NCI-H146 (cell line): Measurements from ENCODE around the gene GAA.
"Not testable (repeated sequence)": the region's sequence is repeated elsewhere in the genome, so short reads cannot be mapped to it uniquely, and the experiment has no call there.

Source experiments
- DNase-seq: peaks from one replicate; lab custom pipeline; 2025; lab: John Stamatoyannopoulos, UW

The GAA gene

DNA sequence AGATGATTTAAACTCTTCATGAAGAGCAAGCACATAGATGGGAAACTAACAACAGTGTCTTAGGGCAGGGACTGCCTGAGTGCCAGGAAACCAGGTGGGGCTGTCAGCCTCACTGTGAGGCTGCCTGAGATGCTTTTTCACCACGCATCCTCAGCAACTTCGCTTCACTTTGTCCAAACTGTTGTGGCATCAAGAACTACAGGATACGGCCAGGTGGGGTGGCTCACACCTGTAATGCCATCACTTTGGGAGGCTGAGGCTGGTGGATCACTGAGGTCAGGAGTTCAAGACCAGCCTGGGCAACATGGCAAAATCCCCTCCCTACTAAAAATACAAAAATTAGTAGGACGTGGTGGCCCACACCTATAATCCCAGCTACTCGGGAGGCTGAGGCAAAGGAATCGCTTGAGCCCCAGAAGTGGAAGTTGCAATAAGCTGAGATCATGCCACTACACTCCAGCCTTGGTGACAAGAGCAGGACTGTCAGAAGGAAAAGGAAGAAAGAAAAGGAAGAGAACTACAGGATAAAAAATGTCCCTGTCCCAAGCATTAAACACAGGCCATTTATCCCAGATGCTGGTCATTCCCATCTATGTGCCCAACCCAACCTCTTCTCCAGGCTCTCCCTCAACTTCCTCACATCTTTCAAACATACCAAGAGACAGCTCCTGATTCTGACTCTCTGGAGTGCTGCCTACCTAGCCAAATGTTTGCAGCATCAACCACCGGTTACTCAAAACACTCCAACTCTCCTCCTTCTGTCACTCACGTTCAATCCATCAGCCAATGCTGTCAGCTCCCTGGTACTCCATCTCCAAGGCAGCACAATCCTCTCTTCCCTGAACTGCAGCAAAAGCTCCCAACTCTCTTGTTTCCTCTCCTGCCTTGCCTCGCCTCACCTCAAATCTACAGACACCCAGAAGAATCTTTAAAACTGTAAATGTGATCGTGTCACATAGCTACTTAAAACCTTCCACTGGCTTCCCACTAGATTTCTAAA is 44.0 kb downstream of the GAA start:
- DNase-seq, result no peak

DNA sequence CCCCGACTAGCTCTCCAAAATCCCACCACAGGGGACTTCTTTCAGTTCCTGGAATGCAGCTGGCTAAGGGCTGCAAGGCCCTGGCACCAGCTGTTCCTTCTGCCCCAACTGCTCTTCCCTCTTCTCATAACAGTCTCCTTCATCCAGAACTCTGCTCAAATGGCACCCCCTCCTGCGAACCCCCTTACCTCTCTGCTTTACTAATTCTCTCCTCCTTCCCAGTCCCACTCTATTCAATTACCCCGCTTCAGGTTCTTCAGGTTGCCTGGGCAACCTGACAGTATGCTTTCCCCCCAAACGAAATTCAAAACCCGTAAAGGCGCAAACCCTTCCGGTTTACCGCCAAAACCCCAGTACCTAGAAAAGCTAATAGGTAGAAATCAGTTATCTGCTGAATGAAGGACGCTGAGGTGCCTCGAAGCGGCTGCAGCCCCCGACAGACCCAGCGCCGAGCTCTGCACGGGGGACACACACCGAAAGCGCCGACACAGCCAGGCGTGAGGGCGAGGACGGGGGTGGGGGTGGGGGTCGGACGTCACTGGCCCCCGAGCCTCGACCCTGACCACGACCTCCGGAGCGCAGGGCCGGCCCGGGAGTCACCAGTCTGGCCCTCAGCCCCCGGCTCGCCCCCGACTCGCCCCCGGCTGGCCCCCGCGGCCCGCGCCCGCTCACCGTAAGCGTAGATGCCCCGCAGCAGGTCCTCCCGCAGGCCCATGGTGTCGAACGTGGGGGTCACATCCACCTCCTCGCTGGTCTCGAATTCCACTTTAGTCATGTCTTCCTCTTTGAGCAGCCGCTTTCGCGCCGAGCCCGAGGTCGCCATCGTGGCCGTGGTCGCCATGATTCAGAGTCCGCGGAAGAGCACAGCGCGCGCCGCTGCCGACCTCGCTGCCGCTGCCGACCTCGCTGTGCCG is 45.0 kb downstream of the GAA start:
- DNase-seq, result peak; percentile 57

DNA sequence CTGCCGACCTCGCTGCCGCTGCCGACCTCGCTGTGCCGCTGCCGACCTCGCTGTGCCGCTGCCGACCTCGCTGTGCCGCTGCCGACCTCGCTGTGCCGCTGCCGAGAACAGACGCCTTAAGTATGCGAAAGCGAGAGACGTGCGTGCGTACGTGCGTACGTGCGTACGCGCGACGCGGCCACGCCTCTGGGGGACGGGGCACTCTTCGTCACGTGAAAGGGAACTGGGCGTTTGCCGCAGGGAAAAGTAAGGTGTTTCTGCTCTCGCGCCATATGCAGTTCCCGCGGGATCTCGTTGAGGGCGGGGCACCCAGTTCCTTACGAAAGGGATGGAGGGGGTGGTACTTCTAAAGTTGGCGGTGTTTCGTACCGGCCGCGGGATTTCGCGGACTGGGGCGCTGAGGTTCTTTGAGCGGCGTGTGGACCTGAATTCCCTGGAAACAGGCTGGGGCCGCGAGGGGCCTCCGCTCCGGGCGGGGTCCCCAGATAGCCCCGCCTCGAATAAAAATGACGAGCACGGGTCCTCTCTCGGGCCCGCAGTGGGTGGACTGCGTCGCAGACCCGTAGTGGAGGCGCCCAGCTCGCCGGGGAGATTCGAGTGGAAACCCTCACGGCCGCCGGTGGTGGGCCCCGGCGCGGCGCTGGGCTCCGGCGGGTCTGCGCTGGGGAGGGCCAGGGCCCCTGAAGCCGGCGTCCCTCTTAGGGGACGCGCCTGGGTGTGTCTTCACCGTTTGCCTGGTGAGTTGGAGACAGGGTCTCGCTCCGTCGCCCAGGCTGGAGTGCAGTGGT is 45.8 kb downstream of the GAA start, which contains the start of gene EIF4A3:
Gene EIF4A3 (minus strand): TSS at position 94 of the 788 bp plus-strand sequence. CDS start 167 bp downstream, outside the sequence.
- peak; percentile 99 for DNase-seq

DNA sequence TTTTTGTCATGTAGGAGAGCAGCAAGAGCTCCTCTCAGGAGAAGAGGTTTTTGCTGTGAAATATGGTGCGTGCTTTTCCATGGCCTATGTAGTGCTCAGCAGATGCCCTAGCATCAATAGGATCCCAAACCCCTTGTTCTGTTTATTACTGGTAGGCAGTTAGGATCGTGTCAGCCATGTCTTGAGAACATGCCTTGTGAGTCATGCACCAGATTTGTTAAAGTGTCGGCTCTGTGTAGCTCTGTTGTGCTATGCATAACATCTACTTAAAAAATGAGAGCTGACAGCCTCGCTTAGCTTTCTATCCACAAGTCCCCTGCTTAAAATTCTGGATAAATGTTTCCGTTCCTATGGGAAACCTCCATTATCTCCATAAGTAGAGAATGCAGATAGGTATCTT is 50.0 kb downstream of the GAA start:
- DNase-seq, result no peak

DNA sequence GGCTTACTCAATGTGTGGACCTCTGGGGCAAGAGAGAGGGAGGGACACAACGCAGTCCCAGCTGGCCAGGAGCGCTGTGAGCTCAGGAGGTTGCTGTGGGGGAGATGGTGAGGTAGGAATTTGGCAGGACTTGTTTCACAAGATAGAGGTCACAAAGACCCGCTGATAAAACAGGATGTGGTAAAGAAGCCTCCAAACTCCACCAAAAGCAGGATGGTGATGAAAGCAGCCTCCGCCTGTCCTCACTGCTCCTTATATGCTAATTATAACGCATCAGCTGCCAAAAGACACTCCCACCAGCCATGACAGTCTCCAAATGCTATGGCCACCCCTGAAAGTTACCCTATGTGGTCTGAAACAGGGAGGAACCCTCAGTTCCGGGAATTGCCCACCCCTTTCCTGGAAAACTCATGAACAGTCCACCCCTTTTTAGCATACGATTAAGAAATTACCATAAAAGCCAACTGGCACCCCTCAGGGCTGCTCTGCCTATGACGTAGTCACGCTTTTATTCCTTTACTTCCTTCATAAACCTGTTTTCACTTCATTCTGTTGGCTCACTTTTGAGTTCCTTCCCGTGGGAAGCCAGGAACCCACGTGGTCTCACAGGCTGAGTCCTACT is 50.8 kb downstream of the GAA start:
- no peak for DNase-seq

DNA sequence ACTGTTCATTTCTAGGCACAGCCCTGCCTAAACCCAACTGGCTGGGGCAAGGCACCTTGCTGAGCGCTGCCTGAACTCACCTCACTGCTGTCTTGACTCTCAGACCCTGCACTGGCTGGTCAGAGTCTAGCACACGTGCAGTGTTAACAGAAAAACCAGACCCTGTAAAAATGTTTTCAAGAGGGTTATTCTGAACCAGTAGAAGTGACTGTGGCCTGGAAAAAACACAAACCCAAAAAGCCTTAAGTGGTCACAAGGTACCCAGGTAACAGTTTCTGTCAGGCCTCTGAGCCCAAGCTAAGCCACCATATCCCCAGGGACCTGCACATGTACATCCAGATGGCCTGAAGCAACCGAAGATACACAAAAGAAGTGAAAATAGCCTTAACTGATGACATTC is 51.6 kb downstream of the GAA start:
- DNase-seq, result no peak

DNA sequence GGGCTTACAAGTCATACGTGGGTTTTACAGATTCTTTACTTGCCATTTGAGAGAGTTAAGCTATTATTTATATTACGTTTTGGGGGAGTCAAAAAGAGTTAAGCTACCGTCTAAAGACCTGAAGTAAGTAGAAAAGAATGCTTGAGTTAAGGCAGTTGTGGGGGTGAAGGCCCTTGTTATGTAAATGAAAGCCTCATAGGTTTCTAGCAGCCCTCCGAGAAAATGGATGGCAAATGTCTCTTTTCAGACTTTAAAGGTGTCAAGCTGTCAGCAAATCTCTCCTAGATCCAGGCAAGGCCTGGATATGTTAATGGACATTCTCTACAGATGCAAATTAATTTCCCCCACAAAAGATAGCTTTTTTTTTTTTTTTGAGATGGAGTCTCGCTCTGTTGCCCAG is 52.8 kb downstream of the GAA start:
- DNase-seq, result no peak

DNA sequence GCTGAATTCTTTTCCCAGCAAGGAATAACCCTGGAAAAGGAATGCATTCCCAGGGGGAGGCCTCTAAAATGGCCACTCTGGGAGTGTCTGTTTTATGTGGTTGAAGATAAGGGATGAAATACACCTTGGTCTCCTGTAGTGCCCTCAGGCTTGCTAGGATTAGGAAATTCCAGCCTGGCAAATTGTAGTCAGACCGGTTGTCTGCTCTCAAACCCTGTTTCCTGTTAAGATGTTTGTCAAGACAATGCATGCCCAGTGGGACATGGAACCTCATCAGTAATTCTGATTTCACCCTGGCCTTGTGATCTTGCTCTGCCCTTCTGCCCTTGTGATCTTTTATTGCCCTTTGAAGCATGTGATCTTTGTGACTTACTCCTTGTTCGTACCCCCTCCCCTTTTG is 54.2 kb downstream of the GAA start:
- not testable (repeated sequence) for DNase-seq

DNA sequence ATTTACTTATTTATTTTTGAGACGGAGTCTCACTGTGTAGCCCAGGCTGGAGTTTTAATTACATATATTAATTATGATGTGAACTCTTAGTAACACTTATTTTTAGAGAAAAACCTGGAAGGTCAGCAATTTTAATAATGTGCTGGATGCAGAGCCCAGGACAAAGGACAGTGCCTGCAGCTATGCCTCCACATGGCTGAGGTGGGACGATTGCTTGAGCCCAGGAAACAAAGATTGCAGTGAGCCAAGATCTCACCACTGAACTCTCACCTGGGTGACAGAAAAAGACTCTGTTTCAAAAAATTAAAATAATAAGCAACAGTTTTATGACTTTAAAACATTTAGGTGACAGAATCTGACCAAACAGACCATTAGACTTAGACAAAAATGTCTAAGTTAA is 57.5 kb downstream of the GAA start:
- no peak for DNase-seq

DNA sequence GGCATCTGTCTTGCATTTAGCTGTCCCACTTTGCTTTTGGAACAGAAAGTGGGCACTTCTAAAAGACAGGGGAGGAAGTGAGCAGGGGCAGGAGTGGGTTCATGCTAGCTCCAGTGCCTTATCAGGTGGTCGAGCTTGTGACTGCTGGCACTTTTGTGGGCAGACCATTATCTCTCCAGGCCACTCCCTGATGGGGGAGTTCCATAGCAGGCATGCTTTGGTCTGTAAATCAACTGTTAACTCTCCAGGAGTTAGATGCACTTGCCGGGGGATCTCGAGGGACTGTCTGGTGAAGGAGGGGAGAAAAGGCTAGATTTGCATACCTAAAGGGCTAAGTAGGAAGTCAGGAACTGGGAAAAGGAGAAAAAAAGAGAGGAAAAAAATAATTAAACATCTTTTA is 59.2 kb downstream of the GAA start:
- no peak for DNase-seq

DNA sequence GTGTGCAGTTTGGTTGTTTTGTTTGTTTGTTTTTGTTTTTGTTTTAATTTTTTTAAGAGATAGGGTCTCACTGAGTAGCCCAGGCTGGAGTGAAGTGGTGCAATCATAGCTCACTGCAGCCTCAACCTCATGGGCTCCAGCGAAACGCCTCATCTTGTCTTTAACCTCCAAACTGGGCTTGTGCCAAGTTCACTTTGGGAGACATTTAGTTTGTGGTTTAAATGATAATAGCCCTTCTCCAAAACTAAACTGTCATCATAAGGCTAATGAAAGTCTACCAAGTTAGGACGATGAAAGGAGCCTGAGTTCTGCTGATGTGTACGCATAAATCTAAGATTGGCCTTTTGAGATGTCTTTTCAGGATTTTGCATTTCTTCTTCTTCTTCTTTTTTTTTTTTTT is 62.0 kb downstream of the GAA start:
- DNase-seq, result no peak

DNA sequence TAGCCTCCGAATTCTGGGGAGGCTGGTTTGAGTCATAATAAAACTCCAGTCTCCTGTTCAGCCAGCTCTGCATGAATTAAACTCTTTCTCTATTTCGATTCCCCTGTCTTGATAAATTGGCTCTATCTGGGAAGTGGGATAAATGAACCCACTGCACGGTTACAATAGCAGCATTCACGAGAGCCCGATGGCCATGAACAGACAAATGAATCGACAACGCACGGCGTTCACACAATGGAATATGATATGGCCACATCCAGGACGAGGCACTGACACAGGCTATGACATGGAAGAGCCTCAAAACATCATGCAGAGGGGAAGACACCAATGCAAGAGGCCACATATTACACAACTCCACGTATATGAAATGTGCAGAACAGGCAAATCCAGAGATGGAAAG is 62.8 kb downstream of the GAA start:
- DNase-seq, result no peak

DNA sequence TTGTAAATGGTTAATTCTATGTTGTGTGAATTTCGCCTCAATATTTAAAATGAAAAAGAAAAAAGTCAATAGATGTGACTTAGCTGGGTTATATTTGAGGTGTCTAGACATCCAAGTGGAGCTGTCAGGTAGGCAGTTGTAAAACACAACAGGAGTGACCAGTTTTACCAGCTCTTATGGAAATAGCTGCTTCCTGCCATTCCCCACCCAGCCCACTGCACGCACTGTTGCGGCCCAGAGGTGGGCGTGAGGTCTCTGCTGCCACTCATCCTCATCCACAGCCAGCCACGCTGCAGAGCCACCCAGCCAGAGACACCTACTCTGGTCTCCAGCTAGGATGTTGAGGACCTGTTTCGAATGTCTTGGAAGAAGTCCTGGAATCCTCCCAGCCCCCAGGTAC is 65.1 kb downstream of the GAA start:
- no peak for DNase-seq

DNA sequence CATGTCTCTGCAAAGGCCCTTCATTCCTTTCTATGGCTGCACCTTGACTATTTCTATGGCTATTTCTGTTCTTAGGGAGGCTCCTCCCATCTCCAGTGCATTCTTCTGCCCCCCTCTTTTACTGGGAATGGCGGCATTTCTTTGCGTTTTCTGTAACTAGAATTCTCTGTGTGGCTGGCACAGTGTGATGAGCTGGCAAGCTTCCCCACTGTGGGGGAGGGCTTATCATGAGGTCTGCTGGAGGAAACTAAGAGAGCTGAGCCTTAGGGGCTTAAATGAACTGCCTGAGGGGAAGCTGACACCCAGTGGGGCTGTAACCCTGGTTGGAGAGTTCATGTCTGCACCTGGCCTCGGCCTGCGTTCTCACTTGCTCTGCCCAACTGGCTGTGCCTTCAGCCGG is 67.0 kb downstream of the GAA start:
- DNase-seq, result peak; percentile 43

DNA sequence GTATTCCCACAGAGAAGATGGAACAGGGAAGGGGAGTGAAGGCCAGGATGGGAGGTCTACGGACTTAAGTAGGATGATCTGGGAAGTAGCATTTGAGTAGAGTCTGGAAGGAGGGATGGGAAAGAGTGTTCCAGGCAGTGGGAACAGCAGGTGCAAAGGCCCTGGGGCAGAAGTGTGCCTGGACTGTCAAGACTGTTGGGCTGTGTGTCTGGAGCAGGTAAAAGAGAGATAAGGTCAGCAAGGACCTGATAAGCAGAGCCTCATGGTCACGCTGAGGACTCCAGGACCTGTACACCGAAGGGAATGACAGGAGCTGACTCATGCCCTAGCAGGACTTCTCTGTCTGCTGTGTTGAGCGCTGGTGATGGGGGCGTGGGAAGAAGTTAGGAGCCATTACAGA is 67.7 kb downstream of the GAA start:
- DNase-seq, result no peak
